ENCODE results near the gene CSK. TPM values are rescaled to one million over a fixed set of nuclear protein-coding genes. Genes with fewer than 3 reads are reported as not detected.

CSK gene
- polyA plus RNA-seq, 2 of the 4 experiments (the other 2 are of a cell fraction): 17.8 to 63.0 TPM

DNA sequence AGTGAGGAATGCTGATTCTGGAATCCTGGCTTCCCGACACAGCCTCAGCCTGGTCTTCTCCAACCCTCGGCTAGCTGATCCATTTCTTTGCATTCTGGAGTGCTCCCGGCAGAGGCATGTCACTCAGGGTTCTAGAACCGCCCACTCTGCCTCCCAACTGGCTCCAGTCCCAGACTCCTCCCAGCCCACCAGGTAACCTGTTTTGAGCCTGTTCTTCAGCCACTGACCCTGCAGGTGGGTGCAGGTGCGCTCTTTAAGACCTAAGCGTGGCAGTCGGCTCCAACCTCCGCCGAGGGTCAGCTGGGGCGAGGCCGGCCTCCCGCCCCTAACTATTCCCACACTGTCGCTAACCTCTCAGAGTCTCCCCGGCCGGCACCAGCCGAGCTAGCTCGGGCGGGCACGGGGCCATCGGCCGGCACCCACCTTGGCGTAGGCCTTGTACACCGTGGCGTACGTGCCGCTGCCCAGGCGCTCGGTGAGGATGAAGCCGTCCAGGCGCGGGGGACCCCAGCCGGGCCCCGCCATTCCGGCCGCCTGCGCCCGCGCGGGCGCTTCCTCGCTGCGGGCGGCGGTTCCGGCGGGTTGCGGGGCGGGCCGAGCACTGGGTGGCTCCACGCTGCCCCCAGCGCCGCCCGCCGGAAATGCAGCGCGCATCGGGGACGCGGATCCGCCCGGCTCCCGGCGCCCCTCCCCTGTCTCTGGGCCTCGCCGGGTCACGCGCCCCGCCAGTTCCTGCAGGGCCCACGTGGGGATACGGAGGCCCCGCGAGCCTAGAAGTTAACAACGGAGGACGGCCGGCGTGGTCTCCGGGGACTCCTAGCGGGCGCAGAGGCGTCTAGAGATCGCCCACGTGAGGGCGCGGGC lies 60.9 kb downstream of the CSK start, which contains the start of gene ULK3:
ULK3 (minus strand) TSS at position 576 of the 864 bp plus-strand sequence; CDS start at position 525, 51 bp downstream.
- FAIRE-seq: peak; percentile 67
- peak within 1 kb of the TSS; percentile 88 for H3K4me2 ChIP-seq
- ChIA-PET CTCF (interaction anchor here (0.7 to 66.7 kb wide), 12 partner anchors 9 to 465 kb away, joined by 3 to 1908 read pairs (median 4); partner anchors contain the start of genes CPLX3, CSK and LMAN1L), POLR2A (interaction anchor here (0.6 kb wide), 2 partner anchors 42 to 56 kb away, joined by 3 to 4 read pairs; no protein-coding TSS in a partner anchor)
- ATAC-seq: peak; percentile 87 to 91
- peak; percentile 90 to 96 for DNase-seq (ENCODE audit: low read depth in 1 of 2, low spot score in 1 of 2)
- H3K27ac ChIP-seq: peak within 1 kb of the TSS; percentile 89 to 95
- no peaks in the 10 kb centered on the region for H3K9me3 ChIP-seq
- WGBS (ENCODE audit: missing lambda C conversion rate): 2% methylated on average over 36 of the region's 84 CpGs
- peaks cover 13% of the 10 kb centered on the region for H3K4me1 ChIP-seq
- peak within 1 kb of the TSS; percentile 66 for H3K4me3 ChIP-seq
- TF ChIP-seq, protein P1, sequence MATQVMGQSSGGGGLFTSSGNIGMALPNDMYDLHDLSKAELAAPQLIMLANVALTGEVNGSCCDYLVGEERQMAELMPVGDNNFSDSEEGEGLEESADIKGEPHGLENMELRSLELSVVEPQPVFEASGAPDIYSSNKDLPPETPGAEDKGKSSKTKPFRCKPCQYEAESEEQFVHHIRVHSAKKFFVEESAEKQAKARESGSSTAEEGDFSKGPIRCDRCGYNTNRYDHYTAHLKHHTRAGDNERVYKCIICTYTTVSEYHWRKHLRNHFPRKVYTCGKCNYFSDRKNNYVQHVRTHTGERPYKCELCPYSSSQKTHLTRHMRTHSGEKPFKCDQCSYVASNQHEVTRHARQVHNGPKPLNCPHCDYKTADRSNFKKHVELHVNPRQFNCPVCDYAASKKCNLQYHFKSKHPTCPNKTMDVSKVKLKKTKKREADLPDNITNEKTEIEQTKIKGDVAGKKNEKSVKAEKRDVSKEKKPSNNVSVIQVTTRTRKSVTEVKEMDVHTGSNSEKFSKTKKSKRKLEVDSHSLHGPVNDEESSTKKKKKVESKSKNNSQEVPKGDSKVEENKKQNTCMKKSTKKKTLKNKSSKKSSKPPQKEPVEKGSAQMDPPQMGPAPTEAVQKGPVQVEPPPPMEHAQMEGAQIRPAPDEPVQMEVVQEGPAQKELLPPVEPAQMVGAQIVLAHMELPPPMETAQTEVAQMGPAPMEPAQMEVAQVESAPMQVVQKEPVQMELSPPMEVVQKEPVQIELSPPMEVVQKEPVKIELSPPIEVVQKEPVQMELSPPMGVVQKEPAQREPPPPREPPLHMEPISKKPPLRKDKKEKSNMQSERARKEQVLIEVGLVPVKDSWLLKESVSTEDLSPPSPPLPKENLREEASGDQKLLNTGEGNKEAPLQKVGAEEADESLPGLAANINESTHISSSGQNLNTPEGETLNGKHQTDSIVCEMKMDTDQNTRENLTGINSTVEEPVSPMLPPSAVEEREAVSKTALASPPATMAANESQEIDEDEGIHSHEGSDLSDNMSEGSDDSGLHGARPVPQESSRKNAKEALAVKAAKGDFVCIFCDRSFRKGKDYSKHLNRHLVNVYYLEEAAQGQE (IDR thresholded peaks at IDR 0.05): no peak
- 0 out of 2 replicates have a peak, but pooled peaks have one; percentile 66 for TF ChIP-seq MAZ (IDR thresholded peaks at IDR 0.05; ENCODE audit: borderline replicate concordance, low read depth, low read length)
- TF ChIP-seq RNF2 (IDR thresholded peaks at IDR 0.05; ENCODE audit: borderline replicate concordance, low read depth): no peak
- TF ChIP-seq, protein P2, sequence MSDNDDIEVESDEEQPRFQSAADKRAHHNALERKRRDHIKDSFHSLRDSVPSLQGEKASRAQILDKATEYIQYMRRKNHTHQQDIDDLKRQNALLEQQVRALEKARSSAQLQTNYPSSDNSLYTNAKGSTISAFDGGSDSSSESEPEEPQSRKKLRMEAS (IDR thresholded peaks at IDR 0.05): peak; percentile 98
- no peak for TF ChIP-seq HEYL (CRISPR knock-in tag; IDR thresholded peaks at IDR 0.05)
- TF ChIP-seq, protein P3, sequence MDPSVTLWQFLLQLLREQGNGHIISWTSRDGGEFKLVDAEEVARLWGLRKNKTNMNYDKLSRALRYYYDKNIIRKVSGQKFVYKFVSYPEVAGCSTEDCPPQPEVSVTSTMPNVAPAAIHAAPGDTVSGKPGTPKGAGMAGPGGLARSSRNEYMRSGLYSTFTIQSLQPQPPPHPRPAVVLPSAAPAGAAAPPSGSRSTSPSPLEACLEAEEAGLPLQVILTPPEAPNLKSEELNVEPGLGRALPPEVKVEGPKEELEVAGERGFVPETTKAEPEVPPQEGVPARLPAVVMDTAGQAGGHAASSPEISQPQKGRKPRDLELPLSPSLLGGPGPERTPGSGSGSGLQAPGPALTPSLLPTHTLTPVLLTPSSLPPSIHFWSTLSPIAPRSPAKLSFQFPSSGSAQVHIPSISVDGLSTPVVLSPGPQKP (IDR thresholded peaks at IDR 0.05; ENCODE audit: low read depth, low read length): no peak
- TF ChIP-seq EHMT2 (IDR thresholded peaks at IDR 0.05; ENCODE audit: low read depth): no peak
- TF ChIP-seq, protein P4, sequence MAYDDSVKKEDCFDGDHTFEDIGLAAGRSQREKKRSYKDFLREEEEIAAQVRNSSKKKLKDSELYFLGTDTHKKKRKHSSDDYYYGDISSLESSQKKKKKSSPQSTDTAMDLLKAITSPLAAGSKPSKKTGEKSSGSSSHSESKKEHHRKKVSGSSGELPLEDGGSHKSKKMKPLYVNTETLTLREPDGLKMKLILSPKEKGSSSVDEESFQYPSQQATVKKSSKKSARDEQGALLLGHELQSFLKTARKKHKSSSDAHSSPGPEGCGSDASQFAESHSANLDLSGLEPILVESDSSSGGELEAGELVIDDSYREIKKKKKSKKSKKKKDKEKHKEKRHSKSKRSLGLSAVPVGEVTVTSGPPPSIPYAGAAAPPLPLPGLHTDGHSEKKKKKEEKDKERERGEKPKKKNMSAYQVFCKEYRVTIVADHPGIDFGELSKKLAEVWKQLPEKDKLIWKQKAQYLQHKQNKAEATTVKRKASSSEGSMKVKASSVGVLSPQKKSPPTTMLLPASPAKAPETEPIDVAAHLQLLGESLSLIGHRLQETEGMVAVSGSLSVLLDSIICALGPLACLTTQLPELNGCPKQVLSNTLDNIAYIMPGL (CRISPR knock-in tag; IDR thresholded peaks at IDR 0.05; ENCODE audit: borderline replicate concordance): no peak
- TF ChIP-seq, protein P5, sequence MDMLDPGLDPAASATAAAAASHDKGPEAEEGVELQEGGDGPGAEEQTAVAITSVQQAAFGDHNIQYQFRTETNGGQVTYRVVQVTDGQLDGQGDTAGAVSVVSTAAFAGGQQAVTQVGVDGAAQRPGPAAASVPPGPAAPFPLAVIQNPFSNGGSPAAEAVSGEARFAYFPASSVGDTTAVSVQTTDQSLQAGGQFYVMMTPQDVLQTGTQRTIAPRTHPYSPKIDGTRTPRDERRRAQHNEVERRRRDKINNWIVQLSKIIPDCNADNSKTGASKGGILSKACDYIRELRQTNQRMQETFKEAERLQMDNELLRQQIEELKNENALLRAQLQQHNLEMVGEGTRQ (IDR thresholded peaks at IDR 0.05): peak; percentile 96
- TF ChIP-seq PHF8 (IDR thresholded peaks at IDR 0.05; ENCODE audit: borderline replicate concordance, low read depth): peak; percentile 92
- TF ChIP-seq FOSB (CRISPR knock-in tag; IDR thresholded peaks at IDR 0.05): no peak
- no peak for TF ChIP-seq KDM5A (IDR thresholded peaks at IDR 0.05)
- TF ChIP-seq ZSCAN20 (CRISPR knock-in tag; IDR thresholded peaks at IDR 0.05): no peak
- TF ChIP-seq, protein P6, sequence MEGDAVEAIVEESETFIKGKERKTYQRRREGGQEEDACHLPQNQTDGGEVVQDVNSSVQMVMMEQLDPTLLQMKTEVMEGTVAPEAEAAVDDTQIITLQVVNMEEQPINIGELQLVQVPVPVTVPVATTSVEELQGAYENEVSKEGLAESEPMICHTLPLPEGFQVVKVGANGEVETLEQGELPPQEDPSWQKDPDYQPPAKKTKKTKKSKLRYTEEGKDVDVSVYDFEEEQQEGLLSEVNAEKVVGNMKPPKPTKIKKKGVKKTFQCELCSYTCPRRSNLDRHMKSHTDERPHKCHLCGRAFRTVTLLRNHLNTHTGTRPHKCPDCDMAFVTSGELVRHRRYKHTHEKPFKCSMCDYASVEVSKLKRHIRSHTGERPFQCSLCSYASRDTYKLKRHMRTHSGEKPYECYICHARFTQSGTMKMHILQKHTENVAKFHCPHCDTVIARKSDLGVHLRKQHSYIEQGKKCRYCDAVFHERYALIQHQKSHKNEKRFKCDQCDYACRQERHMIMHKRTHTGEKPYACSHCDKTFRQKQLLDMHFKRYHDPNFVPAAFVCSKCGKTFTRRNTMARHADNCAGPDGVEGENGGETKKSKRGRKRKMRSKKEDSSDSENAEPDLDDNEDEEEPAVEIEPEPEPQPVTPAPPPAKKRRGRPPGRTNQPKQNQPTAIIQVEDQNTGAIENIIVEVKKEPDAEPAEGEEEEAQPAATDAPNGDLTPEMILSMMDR (IDR thresholded peaks at IDR 0.05): peak; percentile 78
- no peak for TF ChIP-seq ESRRA (IDR thresholded peaks at IDR 0.05; ENCODE audit: borderline replicate concordance, low read length)
- TF ChIP-seq CBX8 (IDR thresholded peaks at IDR 0.05): no peak
- TF ChIP-seq MYC (IDR thresholded peaks at IDR 0.05; ENCODE audit: borderline replicate concordance, low read length): peak; percentile 96
- no peak for TF ChIP-seq ZC3H11A (IDR thresholded peaks at IDR 0.05)
- no peak for TF ChIP-seq HOXA7 (CRISPR knock-in tag; IDR thresholded peaks at IDR 0.05)
- TF ChIP-seq TFCP2L1 (CRISPR knock-in tag; IDR thresholded peaks at IDR 0.05): no peak
- no peak for TF ChIP-seq CEBPB (IDR thresholded peaks at IDR 0.05)
- TF ChIP-seq, protein P7, sequence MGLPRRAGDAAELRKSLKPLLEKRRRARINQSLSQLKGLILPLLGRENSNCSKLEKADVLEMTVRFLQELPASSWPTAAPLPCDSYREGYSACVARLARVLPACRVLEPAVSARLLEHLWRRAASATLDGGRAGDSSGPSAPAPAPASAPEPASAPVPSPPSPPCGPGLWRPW (IDR thresholded peaks at IDR 0.05): no peak
- TF ChIP-seq POLR2AphosphoS2 (conservative IDR thresholded peaks at IDR 0.05; ENCODE audit: low read length): no peak
- TF ChIP-seq EHF (CRISPR knock-in tag; IDR thresholded peaks at IDR 0.05): peak; percentile 60; the same call in 1 of the 2 replicates
- peak; percentile 26; the same call in 1 of the 3 replicates for TF ChIP-seq SMC3 (IDR thresholded peaks at IDR 0.05)
- no peak for TF ChIP-seq NR3C1 (IDR thresholded peaks at IDR 0.05)
- no peak; the same call in 1 of the 2 replicates for TF ChIP-seq RFX5 (IDR thresholded peaks at IDR 0.05)
